ENCODE data around the gene LORICRIN. TPM values are rescaled to one million over a fixed set of nuclear protein-coding genes. Genes with fewer than 3 reads are reported as not detected.
A peak's percentile ranks its signal among the peaks of the same experiment; 100 is the strongest.

The LORICRIN gene
- polyA plus RNA-seq, 1 of the 3 experiments (the other 2 are of a cell fraction), result not detected

DNA sequence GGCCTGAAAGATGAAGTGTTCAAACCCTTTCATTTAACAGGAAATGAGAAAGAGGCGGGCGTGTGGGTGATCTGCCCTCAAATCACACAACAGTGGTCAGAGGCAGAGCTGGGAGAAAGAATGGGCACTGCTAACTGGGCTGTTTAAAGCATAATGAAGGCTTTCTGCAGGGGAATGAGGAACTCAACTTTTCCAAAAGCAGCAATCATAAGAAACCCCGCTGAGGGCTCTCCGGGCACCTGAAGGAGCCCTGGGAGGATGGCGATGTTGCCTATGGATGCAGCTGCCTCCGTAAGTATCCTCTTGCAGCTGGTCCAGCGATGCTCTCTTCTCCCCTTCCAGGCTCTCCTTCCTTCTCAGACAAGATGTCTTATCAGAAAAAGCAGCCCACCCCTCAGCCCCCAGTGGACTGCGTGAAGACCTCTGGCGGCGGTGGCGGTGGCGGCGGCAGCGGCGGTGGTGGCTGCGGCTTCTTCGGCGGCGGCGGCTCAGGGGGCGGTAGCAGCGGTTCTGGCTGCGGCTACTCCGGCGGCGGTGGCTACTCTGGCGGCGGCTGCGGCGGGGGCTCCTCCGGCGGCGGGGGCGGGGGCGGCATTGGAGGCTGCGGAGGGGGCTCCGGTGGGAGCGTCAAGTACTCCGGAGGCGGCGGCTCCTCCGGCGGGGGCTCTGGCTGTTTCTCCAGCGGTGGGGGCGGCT is 1.2 kb downstream of the LORICRIN start:
- Histone ChIP-seq H3K27ac (ENCODE audit: low read depth in 2 of 2, low read length in 1 of 2) (no peak overlapping the region), H4K20me1 (ENCODE audit: insufficient read depth) (no peaks in the 10 kb centered on the region), H3F3A (replicated peaks; ENCODE audit: insufficient read depth) (no peaks in the 10 kb centered on the region), H3K9ac (no peak overlapping the region), H3K36me3 (replicated peaks in 1 of 2; ENCODE audit: control insufficient read depth in 1 of 2, insufficient read depth in 2 of 2, low read length in 1 of 2) (no peaks in the 10 kb centered on the region), H2AFZ (ENCODE audit: low read depth) (no peak overlapping the region), H3K9me3 (no peaks in the 10 kb centered on the region), H3K4me1 (ENCODE audit: control insufficient read depth in 1 of 2, insufficient read depth in 2 of 2, low read depth in 1 of 2, low read length in 1 of 2) (no peaks in the 10 kb centered on the region; a peak in 1 of 4 replicates), H3K9me2 (no peaks in the 10 kb centered on the region), H3K4me3 (ENCODE audit: low read depth in 2 of 2, low read length in 1 of 2) (peak overlapping the region; percentile 34 to 56; a peak in 3 of 4 replicates), H3K4me2 (peak overlapping the region; percentile 80; the same call in 1 of the 2 replicates), H3K79me2 (ENCODE audit: insufficient read depth) (no peaks in the 10 kb centered on the region), H3K27me3 (ENCODE audit: insufficient read depth) (peaks cover 55% of the 10 kb centered on the region)
- peak; percentile 51 for DNase-seq
- WGBS (ENCODE audit: low lambda C conversion rate), result 28% methylated on average over 21 of the region's 45 CpGs
- no peak for TF ChIP-seq MXI1 (IDR thresholded peaks at IDR 0.05; ENCODE audit: low read depth, low read length)
- peak; percentile 49; the same call in 1 of the 2 replicates for TF ChIP-seq EZH2phosphoT487 (IDR thresholded peaks at IDR 0.05; ENCODE audit: borderline replicate concordance, low read depth)
- TF ChIP-seq GABPA (IDR thresholded peaks at IDR 0.05; ENCODE audit: low read depth), result no peak
- TF ChIP-seq SMC3 (IDR thresholded peaks at IDR 0.05; ENCODE audit: low read depth, low read length), result no peak
- no peak for TF ChIP-seq ELF1 (IDR thresholded peaks at IDR 0.05)
- TF ChIP-seq, protein P1, sequence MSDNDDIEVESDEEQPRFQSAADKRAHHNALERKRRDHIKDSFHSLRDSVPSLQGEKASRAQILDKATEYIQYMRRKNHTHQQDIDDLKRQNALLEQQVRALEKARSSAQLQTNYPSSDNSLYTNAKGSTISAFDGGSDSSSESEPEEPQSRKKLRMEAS (IDR thresholded peaks at IDR 0.05; ENCODE audit: low read depth), result no peak
- TF ChIP-seq SIN3A (IDR thresholded peaks at IDR 0.05; ENCODE audit: borderline replicate concordance, low read depth, low read length), result no peak
- TF ChIP-seq, protein P2, sequence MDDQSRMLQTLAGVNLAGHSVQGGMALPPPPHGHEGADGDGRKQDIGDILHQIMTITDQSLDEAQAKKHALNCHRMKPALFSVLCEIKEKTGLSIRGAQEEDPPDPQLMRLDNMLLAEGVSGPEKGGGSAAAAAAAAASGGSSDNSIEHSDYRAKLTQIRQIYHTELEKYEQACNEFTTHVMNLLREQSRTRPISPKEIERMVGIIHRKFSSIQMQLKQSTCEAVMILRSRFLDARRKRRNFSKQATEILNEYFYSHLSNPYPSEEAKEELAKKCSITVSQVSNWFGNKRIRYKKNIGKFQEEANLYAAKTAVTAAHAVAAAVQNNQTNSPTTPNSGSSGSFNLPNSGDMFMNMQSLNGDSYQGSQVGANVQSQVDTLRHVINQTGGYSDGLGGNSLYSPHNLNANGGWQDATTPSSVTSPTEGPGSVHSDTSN (IDR thresholded peaks at IDR 0.05), result no peak
- no peak for TF ChIP-seq FOSL2 (IDR thresholded peaks at IDR 0.05; ENCODE audit: borderline replicate concordance, low read depth)
- POLR2A ChIA-PET, result no interaction called here
- CTCF ChIA-PET, result no interaction called here

DNA sequence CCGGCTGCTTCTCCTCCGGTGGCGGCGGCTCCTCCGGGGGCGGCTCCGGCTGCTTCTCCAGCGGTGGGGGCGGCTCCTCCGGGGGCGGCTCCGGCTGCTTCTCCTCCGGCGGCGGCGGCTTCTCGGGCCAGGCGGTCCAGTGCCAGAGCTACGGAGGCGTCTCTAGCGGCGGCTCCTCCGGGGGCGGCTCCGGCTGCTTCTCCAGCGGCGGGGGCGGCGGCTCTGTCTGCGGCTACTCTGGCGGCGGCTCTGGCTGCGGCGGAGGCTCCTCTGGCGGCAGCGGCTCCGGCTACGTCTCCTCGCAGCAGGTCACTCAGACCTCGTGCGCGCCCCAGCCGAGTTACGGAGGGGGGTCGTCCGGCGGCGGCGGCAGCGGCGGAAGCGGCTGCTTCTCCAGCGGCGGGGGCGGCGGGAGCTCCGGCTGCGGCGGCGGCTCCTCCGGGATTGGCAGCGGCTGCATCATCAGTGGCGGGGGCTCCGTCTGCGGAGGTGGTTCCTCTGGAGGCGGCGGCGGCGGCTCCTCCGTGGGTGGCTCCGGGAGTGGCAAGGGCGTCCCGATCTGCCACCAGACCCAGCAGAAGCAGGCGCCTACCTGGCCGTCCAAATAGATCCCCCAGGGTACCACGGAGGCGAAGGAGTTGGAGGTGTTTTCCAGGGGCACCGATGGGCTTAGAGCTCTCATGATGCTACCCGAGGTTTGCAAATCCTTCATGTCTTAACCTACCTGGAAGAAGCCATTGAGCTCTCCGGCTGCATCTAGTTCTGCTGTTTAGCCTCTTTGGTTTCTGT is 2.0 kb downstream of the LORICRIN start:
- Histone ChIP-seq H3K27ac (ENCODE audit: low read depth in 2 of 2, low read length in 1 of 2) (no peak overlapping the region), H3K79me2 (ENCODE audit: insufficient read depth) (no peaks in the 10 kb centered on the region), H3K4me3 (ENCODE audit: low read depth in 2 of 2, low read length in 1 of 2) (peak overlapping the region; percentile 34 to 56), H4K20me1 (ENCODE audit: insufficient read depth) (no peaks in the 10 kb centered on the region), H3K4me1 (ENCODE audit: control insufficient read depth in 1 of 2, insufficient read depth in 2 of 2, low read depth in 1 of 2, low read length in 1 of 2) (no peaks in the 10 kb centered on the region; a peak in 1 of 4 replicates), H3K27me3 (ENCODE audit: insufficient read depth) (peaks cover 55% of the 10 kb centered on the region), H3K9me2 (no peaks in the 10 kb centered on the region), H2AFZ (ENCODE audit: low read depth) (0 out of 2 replicates have a peak overlapping the region, but pooled peaks have one; percentile 11), H3F3A (replicated peaks; ENCODE audit: insufficient read depth) (no peaks in the 10 kb centered on the region), H3K9me3 (no peaks in the 10 kb centered on the region), H3K36me3 (replicated peaks in 1 of 2; ENCODE audit: control insufficient read depth in 1 of 2, insufficient read depth in 2 of 2, low read length in 1 of 2) (no peaks in the 10 kb centered on the region), H3K4me2 (peak overlapping the region; percentile 80), H3K9ac (no peak overlapping the region)
- peak; percentile 69 for DNase-seq
- TF ChIP-seq SMC3 (IDR thresholded peaks at IDR 0.05; ENCODE audit: low read depth, low read length), result no peak
- TF ChIP-seq RAD21 (IDR thresholded peaks at IDR 0.05; ENCODE audit: low read length), result no peak
- TF ChIP-seq, protein P3, sequence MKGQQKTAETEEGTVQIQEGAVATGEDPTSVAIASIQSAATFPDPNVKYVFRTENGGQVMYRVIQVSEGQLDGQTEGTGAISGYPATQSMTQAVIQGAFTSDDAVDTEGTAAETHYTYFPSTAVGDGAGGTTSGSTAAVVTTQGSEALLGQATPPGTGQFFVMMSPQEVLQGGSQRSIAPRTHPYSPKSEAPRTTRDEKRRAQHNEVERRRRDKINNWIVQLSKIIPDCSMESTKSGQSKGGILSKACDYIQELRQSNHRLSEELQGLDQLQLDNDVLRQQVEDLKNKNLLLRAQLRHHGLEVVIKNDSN (IDR thresholded peaks at IDR 0.05; ENCODE audit: borderline replicate concordance, low read depth), result no peak
- POLR2A ChIA-PET, result no interaction called here
- under 1% methylated on average over 20 of the region's 80 CpGs for WGBS (ENCODE audit: low lambda C conversion rate)
- CTCF ChIA-PET, result interaction anchor here (1.6 kb wide), 1 partner anchor 27 kb away, joined by 3 read pairs; no protein-coding TSS in a partner anchor

Data from SK-N-SH (cell line).